Adrenal gland (tissue), 12 donors: ENCODE data around the gene SDC3. TPM values are rescaled to one million over a fixed set of nuclear protein-coding genes. Genes with fewer than 3 reads are reported as not detected.
"Not testable (repeated sequence)": the region's sequence is repeated elsewhere in the genome, so short reads cannot be mapped to it uniquely, and the experiment has no call there.

Experiments
- DNase-seq, 7 donors: peaks; one replicate each; pipeline ENCODE4 v3.0.0-alpha.2; 2019 to 2020
- H3K27ac ChIP-seq, 5 donors: fragments of 200-600 bp; sonication (generic) in 4 of 5; 1 replicate in 3 of 5; 2 replicates in 2 of 5; pipeline versions ENCODE4 v1.5.1 to v1.8.0; 2016 to 2020; ENCODE audit warnings: mild to moderate bottlenecking in 1 of 5
- H3K27me3 ChIP-seq: fragments of 200-600 bp; 2 replicates; pipeline ENCODE4 v1.8.0; 2021
- H3K36me3 ChIP-seq, 2 donors: fragments of 200-600 bp; replicated peaks in 1 of 2; 1 replicate in 1 of 2; 2 replicates in 1 of 2; pipeline versions ENCODE4 v1.5.1 to v1.8.0; 2018 to 2022
- H3K4me1 ChIP-seq, 2 donors: fragments of 200-600 bp; replicated peaks in 1 of 2; 1 replicate in 1 of 2; 2 replicates in 1 of 2; pipeline versions ENCODE4 v1.5.1 to v1.8.0; 2018 to 2021
- H3K4me3 ChIP-seq, 4 donors: fragments of 200-600 bp; sonication (generic) in 3 of 4; one replicate each; pipeline ENCODE4 v1.5.1; 2016 to 2018
- H3K9me3 ChIP-seq, 3 donors: fragments of 200-600 bp; sonication (generic) in 1 of 3; replicated peaks in 1 of 3; 1 replicate in 2 of 3; 2 replicates in 1 of 3; pipeline versions ENCODE4 v1.5.1 to v1.8.0; 2016 to 2021
- CTCF ChIP-seq, 6 experiments: fragments of 450-650 bp in 4 of 6; fragments of 200-600 bp in 2 of 6; sonication (generic) in 1 of 6; IDR thresholded peaks; 1 replicate in 5 of 6; 2 replicates in 1 of 6; pipeline versions ENCODE4 v1.5.1 to v1.8.0; 2016 to 2021; ENCODE audit warnings: antibody characterized with exemption in 6 of 6, mild to moderate bottlenecking in 2 of 6, moderate library complexity in 1 of 6
- POLR2A ChIP-seq, 2 donors: fragments of 450-650 bp; IDR thresholded peaks; one replicate each; pipeline ENCODE4 v1.6.1; 2017; ENCODE audit warnings: antibody characterized with exemption in 2 of 2, mild to moderate bottlenecking in 2 of 2, moderate library complexity in 1 of 2
- WGBS, 4 donors: extraction: QIAGEN DNeasy Blood & Tissue Kit in 2 of 4; methylation state at CpG; one replicate each; pipeline versions ENCODE4 v1.1.5 to v1.1.7; 2013 to 2017; 5-methylcytosine and 5-hydroxymethylcytosine counted together
- intact Hi-C, 2 donors: fragments of 100-400 bp; cut with DNase I; formaldehyde crosslinking; loops; one replicate each; pipeline versions ENCODE4 v1.14.1 to v1.15.0; 2022 to 2023
- polyA plus RNA-seq, 3 donors: library from polyadenylated mRNA; stranded (reverse); fragments of 200-250 nt in 2 of 3; fragments of 350-450 nt in 1 of 3; fragmentation: Illumina TruSeq in 1 of 3; extraction: RNeasy Lipid Tissue Mini Kit (QIAGEN cat#74804) in 1 of 3; gene quantifications; one replicate each; pipeline ENCODE4 v1.2.3, GENCODE V29; 2013 to 2014
- total RNA-seq, 9 donors: library from RNA; depleted of rRNA in 4 of 9; stranded (reverse); fragments of >200 nt in 4 of 9; fragments of 120-200 nt in 1 of 9; fragmentation: NEBNext Ultra II Directional in 1 of 9; extraction: Animal tissue kit (Norgen Biotek cat#: 25700) in 1 of 9; gene quantifications; one replicate each; pipeline versions ENCODE4 v1.1.0 to v1.2.4, GENCODE V29; 2013 to 2023
- donor health status: healthy with polysubstance abuse.
- donor health status: Bipolar disorder and iron deficiency.
- donor health status: DM: yes; HTN: yes; CAD: no.
- donor health status: DM: no; HTN: no; CAD: no.
- donor health status: DM: no; HTN: no; CAD: no.
- donor health status: DM: yes; HTN: yes; CAD: no.

The SDC3 gene
- total and polyA plus RNA-seq, 12 donors: 40.1 to 536 (median 188) TPM

DNA sequence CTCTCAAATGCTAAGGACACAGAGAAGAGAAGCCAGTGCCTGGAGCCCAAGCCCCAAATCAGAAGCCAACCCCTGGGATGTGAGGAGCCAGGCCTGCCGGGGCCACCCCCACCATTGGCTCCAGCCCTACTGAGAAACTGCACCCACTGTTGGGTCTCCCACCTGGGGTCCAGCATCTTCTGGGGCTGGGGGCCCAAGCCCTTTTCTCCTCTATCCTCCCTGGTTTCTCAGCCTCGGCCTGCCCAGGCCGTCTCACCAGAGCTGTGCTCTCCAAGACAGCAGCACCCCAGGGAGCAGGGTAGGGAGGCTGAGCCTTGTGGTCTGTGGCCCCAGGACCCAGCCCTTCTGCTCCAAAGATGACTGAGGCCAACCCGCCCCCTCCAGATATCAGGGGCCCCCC lies 37.9 kb downstream of the SDC3 start:
- no peaks in the 10 kb centered on the region for H3K4me1 ChIP-seq
- intact Hi-C loops: no loop called here
- no peak overlapping the region for H3K4me3 ChIP-seq
- no peak for TF ChIP-seq POLR2A (IDR thresholded peaks at IDR 0.05)
- no peak for TF ChIP-seq CTCF (IDR thresholded peaks at IDR 0.05)
- no peak for DNase-seq
- H3K9me3 ChIP-seq: peaks cover 0 to 5% (median 0%) of the 10 kb centered on the region in 3 donors
- H3K27ac ChIP-seq: no peak overlapping the region
- peaks cover 0 to 42% of the 10 kb centered on the region in 2 donors for H3K36me3 ChIP-seq
- 83 to 100% (median 95%) methylated on average over 3 to 4 of the region's 4 CpGs for WGBS, 4 donors
- H3K27me3 ChIP-seq: no peaks in the 10 kb centered on the region

GRCh38 chr1:30870035-30870434 lies 38.5 kb downstream of the SDC3 start:
- H3K4me3 ChIP-seq: no peak overlapping the region
- H3K4me1 ChIP-seq: no peaks in the 10 kb centered on the region
- no peak for TF ChIP-seq POLR2A (IDR thresholded peaks at IDR 0.05)
- TF ChIP-seq CTCF (IDR thresholded peaks at IDR 0.05): no peak
- peaks cover 0 to 5% (median 0%) of the 10 kb centered on the region in 3 donors for H3K9me3 ChIP-seq
- intact Hi-C loops: no loop called here
- WGBS, 4 donors: 80 to 100% (median 92%) methylated on average over 1 to 3 of the region's 3 CpGs; no CpG with 5 or more reads in 1 of the 4 donors
- H3K27ac ChIP-seq: no peak overlapping the region
- H3K36me3 ChIP-seq: peaks cover 0 to 36% of the 10 kb centered on the region in 2 donors
- no peaks in the 10 kb centered on the region for H3K27me3 ChIP-seq
- DNase-seq: no peak

- H3K9me3 ChIP-seq: peaks cover 0 to 5% (median 0%) of the 10 kb centered on the region in 3 donors
- H3K4me3 ChIP-seq: no peak overlapping the region
- no peak overlapping the region for H3K27ac ChIP-seq
- WGBS, 4 donors: 74 to 89% (median 84%) methylated on average over 8 to 13 of the region's 13 CpGs
- peaks cover 0 to 27% of the 10 kb centered on the region in 2 donors for H3K36me3 ChIP-seq
- no peak for DNase-seq
- intact Hi-C loops: no loop called here
- TF ChIP-seq POLR2A (IDR thresholded peaks at IDR 0.05): no peak
- no peak for TF ChIP-seq CTCF (IDR thresholded peaks at IDR 0.05)
- H3K27me3 ChIP-seq: no peaks in the 10 kb centered on the region
- no peaks in the 10 kb centered on the region for H3K4me1 ChIP-seq
Observed at GRCh38 chr1:30868833-30869435, 39.6 kb downstream of the SDC3 start.

- H3K9me3 ChIP-seq, H3K27ac ChIP-seq, H3K4me3 ChIP-seq, H3K27me3 ChIP-seq, intact Hi-C loops, H3K4me1 ChIP-seq, DNase-seq: not testable (repeated sequence)
- WGBS, 4 donors: 87 to 94% (median 92%) methylated on average over 4 of the region's 4 CpGs
- H3K36me3 ChIP-seq: peaks cover 0 to 18% of the 10 kb centered on the region in 2 donors
Observed at GRCh38 chr1:30868057-30868456, 40.5 kb downstream of the SDC3 start.

DNA sequence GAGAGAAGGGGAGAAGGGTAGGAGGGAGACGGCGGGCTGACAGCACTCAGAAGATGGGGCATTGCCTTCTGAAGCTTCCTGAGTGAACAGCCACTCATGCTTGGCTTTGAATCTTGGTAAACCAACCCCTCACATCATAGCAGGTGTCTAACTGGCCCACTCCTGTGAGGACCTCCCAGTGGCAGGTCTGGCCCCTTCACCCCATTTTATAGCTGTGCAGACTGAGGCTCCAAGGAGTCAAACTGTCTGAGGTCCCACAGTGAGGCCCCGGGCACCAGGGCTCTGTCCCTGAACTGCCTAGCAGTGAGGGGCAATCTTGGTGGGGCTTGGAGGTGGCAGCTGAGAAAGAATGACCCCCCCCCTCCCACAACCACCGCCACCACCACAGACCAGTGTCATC lies 41.0 kb downstream of the SDC3 start:
- intact Hi-C loops: no loop called here
- Histone ChIP-seq H3K27me3 (no peaks in the 10 kb centered on the region), H3K36me3 (peaks cover 0 to 13% of the 10 kb centered on the region in 2 donors), H3K4me3 (no peak overlapping the region), H3K27ac (no peak overlapping the region), H3K9me3 (peaks cover 0 to 1% (median 0%) of the 10 kb centered on the region in 3 donors), H3K4me1 (no peaks in the 10 kb centered on the region)
- TF ChIP-seq CTCF (IDR thresholded peaks at IDR 0.05) (no peak), POLR2A (IDR thresholded peaks at IDR 0.05) (no peak)
- WGBS, 4 donors: 90 to 97% (median 95%) methylated on average over 2 to 4 of the region's 4 CpGs
- no peak for DNase-seq
